Mammary epithelial cell (primary cell): ENCODE data around the gene RSRC1.
A peak's percentile ranks its signal among the peaks of the same experiment; 100 is the strongest.

Source experiments
- CTCF ChIP-seq, 2 donors: IDR thresholded peaks in 1 of 2; conservative IDR thresholded peaks in 1 of 2; 2 replicates each; pipeline ENCODE4 v1.5.1; 2011 to 2012; ENCODE audit warnings: inconsistent platforms in 2 of 2, low read length in 2 of 2, mild to moderate bottlenecking in 2 of 2, control low read depth in 1 of 2, low read depth in 1 of 2; ENCODE audit not compliant: insufficient read depth in 1 of 2; ENCODE audit errors: extremely low read depth in 1 of 2
- EZH2 ChIP-seq: IDR thresholded peaks from 2 replicates; pipeline ENCODE4 v1.6.1; 2012; ENCODE audit warnings: low read length, inconsistent platforms, borderline replicate concordance

GRCh38 chr3:158434412-158435038, 324.6 kb downstream of the RSRC1 start:
- peak; percentile 78 to 79 for TF ChIP-seq CTCF (conservative IDR thresholded peaks at IDR 0.05 in 1 of 2, IDR thresholded peaks at IDR 0.05 in 1 of 2; ENCODE audit: extremely low read depth in 1 of 2, insufficient read depth in 1 of 2, low read depth in 1 of 2, low read length in 2 of 2)
- TF ChIP-seq EZH2, result no peak
